HEK293T (cell line): Measurements from ENCODE around the gene TARS3.

ENCODE experiments used
- ARNT ChIP-seq: fragments of 450-650 bp; IDR thresholded peaks from 2 replicates; pipeline ENCODE4 v1.6.1; 2017; ENCODE audit warnings: mild to moderate bottlenecking
- BHLHE40 ChIP-seq: fragments of 450-650 bp; IDR thresholded peaks from 2 replicates; pipeline ENCODE4 v1.6.1; 2016; ENCODE audit warnings: mild to moderate bottlenecking, moderate library complexity, borderline replicate concordance
- CTBP1 ChIP-seq: fragments of 450-650 bp; IDR thresholded peaks from 2 replicates; pipeline ENCODE4 v1.6.1; 2016; ENCODE audit warnings: borderline replicate concordance

GRCh38 chr15:101667881-101668280 is 56.4 kb downstream of the TARS3 start:
- no peak for TF ChIP-seq ARNT
- no peak for TF ChIP-seq CTBP1
- no peak for TF ChIP-seq BHLHE40
